Measurements from ENCODE around the gene MYO1D.

MYO1D gene

GRCh38 chr17:32805029-32805976 lies 71.6 kb downstream of the MYO1D start:
- TF ChIP-seq, protein P1, sequence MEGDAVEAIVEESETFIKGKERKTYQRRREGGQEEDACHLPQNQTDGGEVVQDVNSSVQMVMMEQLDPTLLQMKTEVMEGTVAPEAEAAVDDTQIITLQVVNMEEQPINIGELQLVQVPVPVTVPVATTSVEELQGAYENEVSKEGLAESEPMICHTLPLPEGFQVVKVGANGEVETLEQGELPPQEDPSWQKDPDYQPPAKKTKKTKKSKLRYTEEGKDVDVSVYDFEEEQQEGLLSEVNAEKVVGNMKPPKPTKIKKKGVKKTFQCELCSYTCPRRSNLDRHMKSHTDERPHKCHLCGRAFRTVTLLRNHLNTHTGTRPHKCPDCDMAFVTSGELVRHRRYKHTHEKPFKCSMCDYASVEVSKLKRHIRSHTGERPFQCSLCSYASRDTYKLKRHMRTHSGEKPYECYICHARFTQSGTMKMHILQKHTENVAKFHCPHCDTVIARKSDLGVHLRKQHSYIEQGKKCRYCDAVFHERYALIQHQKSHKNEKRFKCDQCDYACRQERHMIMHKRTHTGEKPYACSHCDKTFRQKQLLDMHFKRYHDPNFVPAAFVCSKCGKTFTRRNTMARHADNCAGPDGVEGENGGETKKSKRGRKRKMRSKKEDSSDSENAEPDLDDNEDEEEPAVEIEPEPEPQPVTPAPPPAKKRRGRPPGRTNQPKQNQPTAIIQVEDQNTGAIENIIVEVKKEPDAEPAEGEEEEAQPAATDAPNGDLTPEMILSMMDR (IDR thresholded peaks at IDR 0.05) = no peak

GRCh38 chr17:32803544-32803943 lies 73.4 kb downstream of the MYO1D start:
- TF ChIP-seq, protein P1 (IDR thresholded peaks at IDR 0.05) = no peak

GRCh38 chr17:32802306-32802705 lies 74.6 kb downstream of the MYO1D start:
- TF ChIP-seq, protein P1 (IDR thresholded peaks at IDR 0.05) = no peak

- TF ChIP-seq, protein P1 (IDR thresholded peaks at IDR 0.05) = no peak
Observed at GRCh38 chr17:32801641-32802040, 75.3 kb downstream of the MYO1D start.

GRCh38 chr17:32801193-32801592 lies 75.7 kb downstream of the MYO1D start:
- TF ChIP-seq, protein P1 (IDR thresholded peaks at IDR 0.05) = no peak

- TF ChIP-seq, protein P1 (IDR thresholded peaks at IDR 0.05) = no peak
Observed at GRCh38 chr17:32798938-32799337, 78.0 kb downstream of the MYO1D start.

DNA sequence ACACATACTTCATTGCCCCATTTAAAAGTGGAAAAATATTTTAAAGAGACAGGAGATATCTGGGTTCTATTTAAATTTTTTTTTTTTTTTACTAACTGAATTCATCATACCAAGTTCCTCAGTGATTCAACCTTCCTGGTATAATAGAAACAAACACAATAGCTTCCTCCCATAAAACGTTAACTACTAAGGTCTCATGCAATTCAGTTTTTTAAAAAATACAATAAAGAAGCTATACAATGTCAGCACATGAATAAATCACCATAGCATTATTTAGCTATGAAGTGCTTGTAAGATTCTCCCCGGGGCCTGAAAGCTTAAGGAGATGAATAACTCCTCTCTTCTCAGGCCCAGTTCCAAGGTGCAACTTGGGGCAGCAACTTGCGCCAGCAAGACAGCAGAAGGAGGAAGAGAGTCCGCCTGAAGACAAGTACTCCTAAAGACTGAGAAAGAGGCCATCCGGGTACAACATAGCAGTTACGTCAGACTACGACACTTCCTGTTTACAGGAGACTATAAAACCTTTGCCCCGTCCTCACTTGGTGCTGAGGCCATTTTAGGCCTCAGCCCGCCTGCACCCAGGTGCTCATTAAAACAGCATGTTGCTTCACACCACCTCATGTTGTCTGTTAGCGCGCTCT lies 81.5 kb downstream of the MYO1D start:
- TF ChIP-seq, protein P1 (IDR thresholded peaks at IDR 0.05) = no peak
